Caki2 (cell line): ENCODE measurements around the gene CELSR1. TPM values are rescaled to one million over a fixed set of nuclear protein-coding genes. Genes with fewer than 3 reads are reported as not detected.

Source experiments
- DNase-seq: peaks from one replicate; pipeline ENCODE4 v3.0.0-alpha.2; 2015; ENCODE audit warnings: low read depth
- in situ Hi-C: cut with HindIII; loops from 2 replicates; pipeline ENCODE4 v1.10.0; 2016; ENCODE audit warnings: low sequenced_read_pairs, low pct_unique_long_range_greater_than_20kb, mixed read lengths
- total RNA-seq: library from RNA; depleted of rRNA; stranded (reverse); fragments of >200 nt; shearing (Covaris generic); gene quantifications from 2 replicates; pipeline ENCODE4 v1.2.3, GENCODE V29; 2014; ENCODE audit warnings: low replicate concordance

Gene CELSR1
- total RNA-seq, 1 experiment from 2014 or later, result 98.7 TPM

DNA sequence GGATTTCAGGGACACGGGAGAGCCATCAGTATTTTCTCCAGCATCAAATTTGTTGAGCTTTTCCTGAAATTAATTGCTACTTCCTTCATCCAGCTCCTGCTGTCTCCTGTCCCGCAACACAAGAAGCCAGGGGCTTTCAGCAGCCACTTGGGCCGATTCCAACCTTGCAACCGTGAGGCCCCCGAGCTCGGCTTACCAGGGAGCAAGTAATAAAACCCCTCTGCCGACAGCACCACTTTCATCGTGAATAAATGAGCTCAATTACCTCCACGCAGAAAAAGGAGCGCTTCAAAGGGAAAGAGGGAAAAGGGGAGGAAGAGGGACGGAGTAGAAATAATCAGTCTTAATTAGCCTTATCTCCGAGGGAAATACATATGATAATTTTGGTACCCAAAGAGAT lies 76.6 kb downstream of the CELSR1 start:
- DNase-seq, result no peak
- in situ Hi-C loops, result no loop called here

DNA sequence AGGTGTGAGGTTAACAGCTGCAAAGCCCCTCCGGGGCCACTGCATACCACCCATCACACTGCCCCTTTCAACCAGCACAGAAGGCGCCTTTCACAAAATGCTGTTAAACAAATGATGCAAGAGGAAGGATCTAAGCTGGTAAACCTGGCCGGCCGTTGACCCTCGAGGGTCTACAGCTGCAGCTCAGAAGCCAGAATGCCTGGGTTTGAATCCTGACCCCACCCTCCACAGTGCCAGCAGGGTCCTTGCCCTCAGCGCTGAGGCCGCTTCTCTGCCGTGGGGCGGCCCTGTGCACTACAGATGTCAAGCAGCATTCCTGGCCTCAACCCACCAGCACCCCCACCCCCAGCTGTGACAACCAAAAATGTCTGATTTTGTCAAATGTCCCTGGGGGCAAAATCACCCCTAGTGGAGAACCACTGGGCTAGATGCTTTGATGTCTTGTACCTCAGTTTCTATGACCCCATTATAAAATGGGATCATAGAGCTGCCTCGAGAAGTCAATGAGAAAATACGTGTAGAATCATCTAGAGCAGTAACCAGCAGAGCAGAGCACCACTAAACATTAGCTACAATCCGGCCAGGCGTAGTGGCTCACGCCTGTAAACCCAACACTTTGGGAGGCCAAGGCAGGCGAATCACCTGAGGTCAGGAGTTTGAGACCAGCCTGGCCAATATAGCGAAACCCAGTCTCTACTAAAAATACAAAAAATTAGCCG lies 77.9 kb downstream of the CELSR1 start:
- DNase-seq, result peak; percentile 68
- in situ Hi-C loops, result no loop called here

DNA sequence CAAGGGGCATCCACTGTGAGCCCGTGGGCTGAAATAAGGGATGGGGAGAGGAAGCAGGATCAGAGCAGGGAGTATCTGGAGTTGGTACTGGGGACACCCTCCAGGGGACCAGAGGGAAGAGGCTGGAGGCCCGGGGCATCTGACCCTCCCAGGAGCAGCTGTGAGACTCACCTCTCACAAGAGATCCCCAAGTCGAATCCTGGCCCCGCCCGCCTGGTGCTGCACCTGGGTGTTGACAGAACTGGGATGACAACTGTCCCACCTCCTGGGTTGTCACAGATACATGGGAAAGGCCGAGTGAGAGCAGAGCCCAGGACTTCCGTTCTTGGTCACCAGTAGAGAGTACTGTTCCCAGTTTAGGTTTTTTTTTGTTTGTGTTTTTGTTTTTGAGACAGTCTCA lies 78.9 kb downstream of the CELSR1 start:
- in situ Hi-C loops, result no loop called here
- DNase-seq, result no peak

DNA sequence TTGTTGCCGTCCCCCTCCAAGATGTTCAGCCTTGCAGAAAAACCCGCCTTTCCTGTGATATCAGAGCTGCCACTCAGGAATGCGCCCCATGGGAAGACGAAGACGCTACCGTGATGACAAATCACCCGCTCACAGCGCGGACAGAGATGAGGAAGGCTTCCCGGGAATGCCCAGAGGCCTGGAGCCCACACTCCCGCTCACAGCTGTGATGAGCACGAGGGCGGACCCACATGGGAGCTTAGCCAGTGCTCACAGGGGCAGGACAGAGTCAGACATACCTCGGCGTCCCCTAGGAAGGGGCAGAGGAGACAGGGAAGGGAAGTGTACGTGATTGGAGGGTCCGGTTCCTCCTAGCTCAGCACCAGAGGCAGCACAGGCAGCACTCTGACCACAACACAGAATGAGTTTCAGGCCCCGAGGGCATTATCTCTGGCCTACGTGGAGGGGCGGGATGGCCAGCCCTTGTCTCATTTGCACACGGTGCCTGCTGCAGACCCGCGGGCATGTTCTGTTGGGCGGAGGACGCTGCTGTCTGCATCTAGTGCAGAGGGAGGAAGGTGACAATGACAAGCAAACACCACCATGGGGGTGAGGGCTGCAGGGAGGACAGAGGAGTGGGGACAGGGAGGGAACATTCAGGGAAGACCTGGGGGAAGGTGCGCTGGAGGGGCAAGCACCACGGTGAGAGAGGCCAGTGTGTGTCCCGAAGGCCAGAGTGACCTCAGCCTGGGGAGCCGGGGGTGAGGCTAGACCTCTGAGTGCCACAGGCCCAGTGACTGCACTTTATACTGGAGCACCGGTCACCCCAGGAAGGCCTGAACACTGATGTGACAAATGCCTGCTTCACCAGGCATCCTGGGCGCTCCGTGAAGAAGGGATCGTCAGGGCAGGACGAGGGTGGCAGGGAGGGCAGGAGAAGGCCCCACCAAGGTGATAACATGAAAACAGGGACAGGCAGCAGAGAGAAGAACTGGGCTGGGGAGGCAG lies 79.6 kb downstream of the CELSR1 start:
- in situ Hi-C loops, result no loop called here
- peak; percentile 97 for DNase-seq

DNA sequence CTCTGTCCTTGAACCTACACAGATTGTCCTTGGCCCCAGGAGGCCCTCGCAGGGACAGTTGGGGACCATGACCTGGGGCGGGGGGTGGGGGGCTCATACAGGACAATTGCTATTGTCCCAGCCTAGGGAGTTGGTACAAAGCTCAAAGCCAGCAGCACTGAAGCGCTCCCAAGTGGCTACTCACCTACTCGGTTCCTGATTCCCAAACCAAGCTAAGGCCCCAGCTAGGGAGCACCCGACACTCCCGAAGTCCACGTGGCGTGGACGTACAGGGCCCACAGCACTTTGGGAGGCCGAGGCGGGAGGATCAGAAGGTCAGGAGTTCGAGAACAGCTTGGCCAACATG lies 80.6 kb downstream of the CELSR1 start:
- DNase-seq, result no peak
- in situ Hi-C loops, result no loop called here

DNA sequence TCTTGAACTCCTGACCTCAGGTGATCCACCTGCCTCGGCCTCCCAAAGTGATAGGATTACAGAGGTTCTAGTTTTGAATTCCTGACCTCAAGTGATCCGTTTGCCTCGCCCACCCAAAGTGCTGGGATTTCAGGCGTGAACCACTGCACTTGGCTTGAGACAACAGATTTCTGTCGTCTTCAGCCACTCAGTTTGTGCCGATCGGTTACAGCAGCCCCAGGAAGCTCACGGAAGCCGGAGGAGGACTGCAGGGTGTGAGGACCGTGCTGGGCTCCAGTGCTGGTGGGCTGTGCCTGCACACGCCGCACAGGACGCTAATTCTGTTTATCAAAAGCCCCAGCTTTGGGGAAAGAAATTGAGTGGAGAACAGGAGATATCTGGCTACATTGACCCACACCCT lies 82.0 kb downstream of the CELSR1 start:
- no peak for DNase-seq
- in situ Hi-C loops, result no loop called here

DNA sequence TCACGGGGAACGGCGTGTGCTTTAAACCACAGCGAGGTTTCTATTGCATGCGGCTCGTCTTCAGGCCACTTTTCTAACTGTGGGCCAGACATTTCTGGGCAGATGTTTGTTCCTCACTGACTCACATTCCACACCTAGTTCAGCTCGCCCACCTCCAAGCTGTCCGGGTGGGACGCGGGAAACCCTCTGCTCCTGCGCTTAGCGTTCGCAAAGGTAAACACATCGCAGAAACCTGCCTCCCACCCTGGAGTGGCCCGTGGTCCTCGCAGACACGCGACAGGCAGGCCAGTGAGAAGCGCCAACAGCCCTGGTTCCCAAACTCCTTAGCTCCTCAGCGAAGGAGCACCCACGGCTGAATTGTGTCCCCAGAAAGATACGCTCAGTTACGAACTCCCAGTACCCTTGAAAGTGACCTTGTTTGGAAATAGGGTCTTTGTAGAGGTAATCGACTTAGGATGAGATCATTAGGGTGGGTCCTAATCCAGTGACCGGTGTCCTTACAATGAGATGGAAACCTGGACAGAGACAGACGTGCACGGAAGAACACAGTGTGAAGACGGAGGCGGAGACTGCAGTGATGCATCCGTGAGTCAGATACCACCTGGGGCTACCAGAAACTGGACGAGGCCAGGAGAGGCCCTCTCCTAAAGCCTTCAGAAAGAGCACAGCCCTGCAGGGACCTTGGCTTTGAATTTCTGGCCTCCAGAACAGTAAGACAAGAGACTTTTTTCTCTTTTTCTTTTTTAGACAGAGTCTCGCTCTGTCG lies 82.7 kb downstream of the CELSR1 start:
- in situ Hi-C loops, result no loop called here

DNA sequence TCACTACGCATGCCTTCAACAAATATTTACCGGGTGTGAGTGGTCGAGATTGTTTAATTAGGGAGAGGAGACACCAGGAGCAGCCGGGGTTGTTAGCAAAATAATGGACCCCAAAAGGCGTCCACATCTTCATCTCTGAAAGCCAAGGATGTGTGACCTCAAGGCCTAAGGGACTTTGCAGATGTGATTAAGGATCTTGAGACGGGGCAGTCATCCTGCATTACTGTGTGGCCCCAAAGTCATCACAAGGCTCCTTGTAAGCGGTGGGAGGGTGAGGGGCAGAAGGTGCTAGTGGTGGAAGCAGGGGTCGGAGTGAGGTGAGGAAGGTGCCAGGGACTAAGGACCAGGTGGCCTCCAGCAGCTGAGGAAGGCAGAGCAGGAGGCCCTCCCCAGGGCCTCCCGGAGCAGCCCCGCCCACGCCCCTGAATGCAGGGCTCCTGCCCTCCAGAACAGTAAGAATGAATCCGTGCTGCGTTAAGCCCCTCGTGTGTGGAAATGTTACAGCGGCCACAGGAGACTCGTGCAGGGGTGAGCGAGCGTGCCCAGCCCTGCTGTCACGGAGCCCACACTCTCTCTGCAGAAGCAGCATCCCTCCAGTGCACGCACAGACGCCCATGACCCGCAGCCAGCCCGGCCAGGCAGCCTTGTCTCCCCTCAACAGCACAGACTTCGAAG lies 83.5 kb downstream of the CELSR1 start:
- no peak for DNase-seq
- in situ Hi-C loops, result no loop called here

More for the DNA sequence above, 82.7 kb downstream of the CELSR1 start:
- DNase-seq, result peak; percentile 77

DNA sequence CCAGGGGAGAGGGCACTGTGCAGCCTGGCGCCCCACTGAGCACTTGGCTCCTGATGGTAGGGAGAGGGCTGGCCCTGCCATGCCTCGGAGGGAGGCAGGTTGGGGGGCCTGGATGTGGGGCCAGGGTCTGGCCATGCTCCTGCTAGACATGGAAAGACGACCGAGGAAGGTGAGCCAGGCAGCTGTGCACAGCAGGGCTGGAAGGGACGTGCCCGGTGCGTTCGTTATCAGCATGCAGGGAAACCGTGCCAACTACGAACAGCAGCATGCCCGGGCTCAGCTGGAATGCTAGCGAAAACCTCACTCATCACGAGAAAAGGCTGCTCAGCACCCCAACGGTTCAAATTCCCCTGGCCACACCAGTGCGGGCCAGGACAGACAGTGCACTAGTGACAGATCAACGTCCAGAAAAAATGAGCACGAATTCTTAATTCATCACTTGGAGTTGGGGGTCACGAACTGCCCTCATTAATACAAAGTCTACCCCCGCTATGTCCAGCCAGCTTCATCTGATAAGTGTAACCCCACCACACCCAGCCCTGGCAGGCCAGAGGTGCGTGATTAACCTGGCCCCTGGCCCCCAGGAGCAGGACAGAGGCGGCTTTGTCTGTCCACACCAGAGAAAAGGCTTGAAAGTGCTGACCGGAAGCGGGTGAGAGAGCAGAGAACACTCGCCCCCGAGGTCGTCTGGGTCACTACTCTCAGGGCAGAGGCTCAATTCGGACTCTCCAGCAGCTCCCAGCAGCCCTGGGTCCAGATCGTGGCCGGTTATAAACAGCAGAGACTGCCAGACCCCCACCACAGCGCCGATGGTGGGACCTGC lies 84.2 kb downstream of the CELSR1 start:
- no peak for DNase-seq
- in situ Hi-C loops, result no loop called here

DNA sequence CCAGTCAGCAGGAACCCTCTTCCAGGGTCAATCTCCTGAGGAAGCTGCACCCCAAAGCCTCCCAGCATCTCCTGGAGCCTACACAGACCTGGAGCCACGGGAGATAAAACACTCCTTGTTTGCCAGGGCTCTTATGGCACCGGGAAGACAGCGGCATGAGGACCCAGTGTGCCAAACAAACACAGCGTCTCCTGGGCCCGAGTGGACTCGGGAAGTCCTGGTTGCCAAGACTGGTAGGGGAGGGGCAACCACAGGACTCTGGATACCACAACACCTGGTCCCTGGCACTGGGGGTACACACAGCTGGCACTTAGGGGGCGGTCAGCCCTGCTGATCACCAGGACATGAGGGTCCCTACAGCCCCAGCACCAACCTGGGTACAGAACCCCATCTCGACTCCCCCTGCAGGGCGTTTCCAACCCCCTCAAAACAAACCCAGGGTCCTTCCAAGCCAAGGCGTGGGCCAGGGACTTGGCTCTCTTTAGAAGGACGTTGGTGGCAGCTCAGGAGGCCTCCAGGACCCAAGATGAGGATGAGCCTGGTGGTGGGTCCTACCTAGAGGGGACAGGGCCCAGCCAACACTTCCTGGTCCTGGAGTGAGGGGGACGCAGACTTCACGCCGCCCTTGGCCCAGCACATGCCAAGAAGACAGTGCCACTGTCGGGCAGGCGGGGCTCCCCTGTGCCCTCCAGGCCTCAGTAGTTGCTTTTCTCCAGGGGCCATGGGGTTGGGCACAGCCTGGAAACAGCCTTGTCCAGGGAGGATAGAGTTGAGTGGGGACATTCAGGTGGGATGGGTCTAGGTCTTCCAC lies 85.0 kb downstream of the CELSR1 start:
- no peak for DNase-seq
- in situ Hi-C loops, result no loop called here

DNA sequence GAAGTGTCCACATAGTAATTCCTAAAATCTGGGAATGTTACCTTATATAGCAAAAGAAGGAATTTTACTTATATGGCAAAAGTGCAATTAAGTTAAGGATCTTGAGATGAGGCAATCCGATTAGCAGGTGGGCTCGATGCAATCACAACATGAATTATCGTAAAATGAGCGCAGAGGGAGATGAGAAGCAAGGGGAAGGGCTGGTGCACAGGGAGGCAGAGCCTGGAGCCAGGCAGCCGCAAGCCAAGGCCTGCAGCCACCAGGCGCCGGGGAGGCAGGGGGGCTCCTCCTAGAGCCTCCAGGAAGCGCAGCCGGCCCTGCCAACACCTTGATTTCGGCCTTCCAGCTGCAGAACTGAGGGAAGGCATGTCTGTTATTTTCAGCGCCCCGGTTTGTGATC lies 85.7 kb downstream of the CELSR1 start:
- in situ Hi-C loops, result no loop called here
- no peak for DNase-seq

DNA sequence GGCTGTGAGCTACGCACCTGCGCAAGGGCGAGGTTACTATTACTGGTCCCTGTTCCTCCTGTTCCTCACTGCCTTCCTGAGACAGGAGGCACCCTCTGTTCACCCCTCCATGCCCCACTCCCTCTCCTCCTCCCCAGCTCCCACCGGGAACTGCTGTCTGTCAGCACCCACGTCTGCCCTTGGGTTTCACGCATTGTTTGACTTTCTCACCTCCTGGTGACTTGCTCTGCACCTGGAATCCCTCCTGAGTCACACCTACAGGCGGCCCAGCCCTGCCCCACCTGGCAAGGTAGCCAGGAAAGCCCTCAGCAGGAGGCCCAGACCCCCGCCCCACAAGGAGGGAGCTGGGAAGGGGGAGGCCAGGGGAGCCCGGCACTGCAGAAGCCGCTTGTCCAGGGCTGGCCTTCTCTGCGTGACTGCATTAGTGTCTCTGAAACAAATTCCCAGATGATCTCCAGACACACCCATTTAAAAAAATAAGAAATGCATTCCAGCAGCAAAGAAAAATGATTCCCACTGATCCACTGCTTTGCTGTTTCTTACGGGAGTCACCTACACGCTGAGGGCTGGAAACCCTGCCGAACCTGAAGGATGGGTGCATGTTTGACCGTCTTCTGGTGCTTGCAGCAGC lies 86.4 kb downstream of the CELSR1 start:
- no peak for DNase-seq
- in situ Hi-C loops, result no loop called here

DNA sequence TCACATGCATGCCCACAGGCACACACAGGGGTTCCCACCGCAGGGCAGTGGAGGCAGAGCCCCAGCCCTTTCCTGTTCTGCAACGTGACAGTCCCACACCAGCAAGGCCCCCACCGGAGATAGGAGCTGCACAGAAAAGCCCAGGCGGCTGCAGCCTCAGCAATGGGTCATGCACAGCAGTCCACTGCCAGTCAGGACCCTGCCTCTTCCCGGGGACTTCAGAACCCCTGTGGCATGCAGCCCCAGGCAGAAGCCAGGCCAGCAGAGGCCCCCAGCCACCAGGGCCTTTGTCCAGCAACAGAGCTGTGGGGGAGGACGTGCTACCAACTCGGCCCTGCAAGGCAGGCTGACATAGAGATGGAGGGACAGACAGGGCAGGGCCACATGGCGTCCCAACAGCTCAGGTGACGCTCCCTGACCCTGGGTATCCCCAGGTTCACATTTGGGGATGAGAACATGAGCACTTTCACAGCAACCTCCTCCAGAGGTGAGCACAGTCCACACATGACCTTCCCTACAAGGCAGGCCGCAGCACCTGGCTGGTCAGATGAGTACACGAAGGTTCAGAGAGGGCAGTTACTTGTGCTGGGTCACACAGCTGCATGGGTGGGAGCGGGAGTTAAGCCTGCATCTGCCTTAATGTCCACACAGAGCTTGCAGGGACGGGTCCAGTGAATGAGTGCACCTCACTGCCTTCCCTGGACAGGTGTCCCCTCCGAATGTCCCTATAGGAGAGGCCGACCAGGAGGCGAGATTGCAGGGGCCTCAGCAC lies 87.3 kb downstream of the CELSR1 start:
- in situ Hi-C loops, result loop anchor here (10.0 to 25.0 kb wide), 2 partner anchors 115 to 313 kb away; partner anchors contain the start of gene TRMU
- no peak for DNase-seq

DNA sequence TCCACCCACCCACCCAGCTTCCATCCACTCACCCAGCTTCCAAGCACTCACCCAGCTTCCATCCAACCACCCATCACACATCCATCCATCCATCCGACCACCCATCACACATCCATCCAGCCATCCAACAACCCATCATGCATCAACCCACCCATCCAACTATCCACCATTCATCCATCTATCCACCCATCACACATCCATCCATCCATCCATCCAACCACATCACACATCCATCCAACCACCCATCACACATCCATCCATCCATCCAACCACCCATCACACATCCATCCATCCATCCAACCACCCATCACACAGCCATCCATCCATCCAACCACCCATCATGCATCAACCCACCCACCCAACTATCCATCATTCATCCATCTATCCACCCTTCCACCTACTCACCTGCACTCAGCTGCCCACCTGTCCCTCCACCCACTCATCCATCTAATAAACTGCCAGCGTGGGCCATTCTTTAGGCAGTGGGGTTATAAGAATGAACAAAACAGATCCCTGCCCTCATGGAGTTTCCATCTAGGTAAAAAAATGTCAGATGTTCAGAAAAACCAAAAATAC lies 88.2 kb downstream of the CELSR1 start:
- no peak for DNase-seq
- in situ Hi-C loops, result loop anchor here (10.0 to 25.0 kb wide), 2 partner anchors 114 to 312 kb away; partner anchors contain the start of gene TRMU

DNA sequence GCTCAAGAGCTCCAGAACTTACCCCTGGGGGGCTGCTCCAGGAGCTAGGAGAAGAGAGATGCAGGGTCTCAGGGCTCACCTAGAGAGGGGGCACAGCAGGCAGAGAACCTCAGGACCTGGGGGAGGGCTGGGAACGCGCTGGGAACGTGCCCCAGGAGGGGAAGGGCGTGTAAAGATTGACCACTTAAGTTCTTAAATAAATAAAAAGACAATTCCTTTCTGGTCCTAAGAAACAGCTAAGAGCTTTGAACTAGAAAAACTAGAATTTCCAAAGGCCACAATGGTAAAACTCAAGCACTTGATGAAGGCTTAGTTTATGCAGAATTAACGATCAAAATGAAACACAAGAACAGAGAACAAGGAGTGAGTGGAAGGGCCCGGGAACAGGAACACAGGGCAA lies 89.1 kb downstream of the CELSR1 start:
- in situ Hi-C loops, result loop anchor here (10.0 to 25.0 kb wide), 2 partner anchors 114 to 311 kb away; partner anchors contain the start of gene TRMU
- DNase-seq, result no peak
